NOMO-1 (cell line): Measurements from ENCODE around the gene ATP6V0C.
"Not testable (repeated sequence)": the region's sequence is repeated elsewhere in the genome, so short reads cannot be mapped to it uniquely, and the experiment has no call there.

Source experiments
- DNase-seq, 2 experiments: peaks; one replicate each; lab custom pipeline; 2025; ENCODE audit not compliant: unreplicated experiment in 2 of 2; lab: John Stamatoyannopoulos, UW

ATP6V0C gene

DNA sequence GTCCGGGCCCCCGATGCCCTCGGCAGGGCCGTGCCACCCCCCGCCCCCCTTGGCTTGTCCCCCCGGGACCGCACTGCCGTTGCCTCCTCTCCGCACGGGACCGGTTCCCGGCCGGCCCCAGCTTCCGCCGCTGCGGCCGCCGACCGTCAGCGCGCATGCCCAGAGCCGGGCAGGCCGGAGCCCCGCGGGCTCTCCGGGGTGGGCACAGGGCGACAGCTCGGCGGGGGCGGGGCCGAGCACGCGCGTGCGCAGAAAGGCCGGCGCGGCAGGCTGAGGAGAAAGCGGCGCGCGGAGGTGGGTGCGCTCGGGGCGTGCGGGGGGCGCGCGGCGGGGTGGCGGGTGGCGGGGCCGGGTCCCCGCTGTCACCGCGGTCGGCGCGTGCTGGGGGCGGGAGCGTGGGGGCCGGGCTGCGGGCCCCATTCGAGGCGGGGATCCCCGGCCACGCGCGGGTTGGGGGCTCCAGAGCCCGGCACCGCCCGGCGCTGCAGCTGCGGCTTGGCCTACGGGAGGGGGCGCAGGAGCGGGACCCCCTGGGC lies 38.8 kb upstream of the ATP6V0C start, which contains the start of gene TBC1D24:
TBC1D24 (plus strand) TSS at position 251 of the 536 bp plus-strand sequence. CDS start 21,022 bp downstream, outside the sequence.
- DNase-seq: peak; percentile 73 to 78

GRCh38 chr16:2475413-2476344 lies 38.1 kb upstream of the ATP6V0C start:
- DNase-seq: peak; percentile 21 to 28

- DNase-seq: no peak
Measured at GRCh38 chr16:2476345-2476720, 37.4 kb upstream of the ATP6V0C start.

DNA sequence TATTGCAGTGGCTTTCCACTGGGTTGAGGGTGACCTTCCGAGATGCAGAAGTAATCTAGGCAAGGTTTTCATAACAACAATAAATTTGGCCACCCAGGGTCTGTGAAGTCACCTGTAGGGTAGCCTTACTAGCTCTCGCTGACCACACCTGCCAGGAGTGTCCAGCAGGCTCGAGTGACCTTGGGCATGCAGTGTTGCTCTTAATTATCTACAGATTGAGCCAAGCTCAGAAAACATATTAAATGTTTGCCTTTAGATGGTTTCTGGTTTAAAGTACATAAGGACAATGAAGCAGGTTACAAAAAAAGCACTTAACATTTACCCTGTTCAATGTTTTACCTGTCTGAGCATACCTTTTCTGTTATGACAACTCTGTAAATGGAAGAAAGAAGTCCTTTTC lies 37.0 kb upstream of the ATP6V0C start:
- no peak for DNase-seq

GRCh38 chr16:2477327-2477726 lies 36.4 kb upstream of the ATP6V0C start:
- DNase-seq: no peak

DNA sequence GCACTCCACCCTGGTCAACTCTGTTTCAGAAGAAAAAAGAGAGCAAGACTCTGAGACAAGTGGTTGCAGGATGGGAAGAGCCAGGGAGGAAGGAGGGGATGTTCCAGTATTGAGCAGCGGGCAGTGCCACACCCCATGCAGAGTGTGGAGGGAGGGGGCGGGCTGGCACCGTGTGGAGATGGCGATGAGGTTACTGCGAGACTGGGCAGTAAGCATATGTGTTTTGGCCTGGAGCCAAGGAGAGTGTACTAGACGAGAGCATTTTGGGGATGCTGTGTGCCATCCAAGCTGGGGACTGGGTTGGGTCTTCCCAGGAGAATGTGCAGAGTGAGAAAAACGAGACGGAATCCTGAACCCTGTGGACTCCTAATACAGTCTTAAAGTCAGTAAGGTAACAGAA lies 35.5 kb upstream of the ATP6V0C start:
- no peak for DNase-seq

DNA sequence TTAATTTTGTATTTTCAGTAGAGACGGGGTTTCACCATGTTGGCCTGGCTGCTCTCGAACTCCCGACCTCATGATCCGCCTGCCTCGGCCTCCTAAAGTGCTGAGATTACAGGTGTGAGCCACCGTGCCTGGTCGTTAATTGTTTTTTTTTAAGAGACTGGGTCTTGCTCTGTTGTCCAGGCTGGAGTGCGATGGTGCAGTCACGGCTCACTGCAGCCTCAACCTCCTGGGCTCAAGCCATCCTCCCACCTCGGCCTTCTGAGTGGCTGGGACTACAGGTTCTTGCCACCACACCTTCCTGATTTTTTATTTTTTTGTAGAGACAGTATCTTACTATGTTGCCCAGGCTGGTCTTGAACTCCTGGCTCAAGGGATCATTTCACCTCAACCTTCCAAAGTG lies 33.8 kb upstream of the ATP6V0C start:
- DNase-seq: not testable (repeated sequence)

DNA sequence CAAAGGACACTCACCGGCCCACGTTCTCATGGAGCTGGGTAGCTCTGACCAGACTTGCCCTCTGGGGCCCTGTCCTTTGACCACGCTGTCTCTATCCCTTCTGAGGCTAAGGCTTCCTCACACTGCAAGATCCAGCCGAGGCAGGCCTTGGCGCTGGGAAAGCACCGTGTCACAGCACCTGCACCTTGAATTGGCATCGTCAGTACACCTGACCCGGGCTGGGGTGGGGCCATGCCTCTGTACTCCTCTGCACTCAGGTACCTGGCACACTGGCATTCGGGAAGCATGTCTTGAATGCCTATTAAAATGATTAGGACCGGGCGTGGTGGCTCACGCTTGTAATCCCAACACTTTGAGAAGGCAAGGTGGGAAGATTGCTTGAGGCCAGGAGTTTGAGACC lies 32.8 kb upstream of the ATP6V0C start:
- no peak for DNase-seq

DNA sequence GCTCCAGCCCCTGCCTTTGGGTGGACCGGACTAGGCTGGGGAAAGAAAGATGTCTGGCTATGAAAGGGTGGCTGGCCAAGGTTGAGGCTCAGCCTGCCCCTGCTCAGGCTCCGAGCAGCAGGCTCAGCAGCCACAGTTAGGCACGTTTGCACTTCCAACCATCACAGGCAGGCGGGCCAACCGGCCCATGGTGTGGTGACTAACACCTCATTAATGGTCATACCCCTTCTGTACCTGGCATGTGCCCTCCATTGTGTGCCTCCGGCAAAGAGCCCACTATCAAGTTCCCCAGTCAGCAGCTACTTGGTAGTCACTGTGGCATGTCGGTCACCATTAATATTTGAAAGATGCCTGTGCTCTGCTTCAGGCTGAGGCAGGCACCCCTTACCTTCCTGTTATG lies 32.1 kb upstream of the ATP6V0C start:
- DNase-seq: no peak

DNA sequence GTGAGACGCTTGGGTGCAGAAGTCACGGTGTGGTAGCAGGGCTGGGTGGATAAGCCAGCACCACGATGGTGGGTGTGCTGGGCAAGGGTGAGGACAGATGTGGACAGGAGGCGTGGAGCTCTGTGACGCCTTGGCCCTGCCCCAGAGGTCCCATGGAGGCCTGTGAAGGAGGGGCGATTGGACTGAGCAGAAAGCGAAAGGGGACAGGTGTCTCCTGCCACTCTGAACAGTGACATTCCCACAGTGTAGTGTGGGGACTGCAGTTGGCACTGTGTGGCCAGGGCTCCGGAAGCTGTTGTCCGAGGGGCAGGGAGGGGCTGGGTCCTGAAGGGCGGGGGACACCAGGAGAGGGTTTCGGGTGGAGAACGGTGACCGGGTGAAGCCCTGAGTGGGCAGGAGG lies 31.5 kb upstream of the ATP6V0C start:
- no peak for DNase-seq

GRCh38 chr16:2482708-2483534 lies 30.8 kb upstream of the ATP6V0C start:
- no peak for DNase-seq

- DNase-seq: no peak
Measured at GRCh38 chr16:2483939-2484897, 29.5 kb upstream of the ATP6V0C start.

- no peak for DNase-seq
Measured at GRCh38 chr16:2484898-2485508, 28.7 kb upstream of the ATP6V0C start.

- DNase-seq: no peak
Measured at GRCh38 chr16:2485811-2486507, 27.8 kb upstream of the ATP6V0C start.

DNA sequence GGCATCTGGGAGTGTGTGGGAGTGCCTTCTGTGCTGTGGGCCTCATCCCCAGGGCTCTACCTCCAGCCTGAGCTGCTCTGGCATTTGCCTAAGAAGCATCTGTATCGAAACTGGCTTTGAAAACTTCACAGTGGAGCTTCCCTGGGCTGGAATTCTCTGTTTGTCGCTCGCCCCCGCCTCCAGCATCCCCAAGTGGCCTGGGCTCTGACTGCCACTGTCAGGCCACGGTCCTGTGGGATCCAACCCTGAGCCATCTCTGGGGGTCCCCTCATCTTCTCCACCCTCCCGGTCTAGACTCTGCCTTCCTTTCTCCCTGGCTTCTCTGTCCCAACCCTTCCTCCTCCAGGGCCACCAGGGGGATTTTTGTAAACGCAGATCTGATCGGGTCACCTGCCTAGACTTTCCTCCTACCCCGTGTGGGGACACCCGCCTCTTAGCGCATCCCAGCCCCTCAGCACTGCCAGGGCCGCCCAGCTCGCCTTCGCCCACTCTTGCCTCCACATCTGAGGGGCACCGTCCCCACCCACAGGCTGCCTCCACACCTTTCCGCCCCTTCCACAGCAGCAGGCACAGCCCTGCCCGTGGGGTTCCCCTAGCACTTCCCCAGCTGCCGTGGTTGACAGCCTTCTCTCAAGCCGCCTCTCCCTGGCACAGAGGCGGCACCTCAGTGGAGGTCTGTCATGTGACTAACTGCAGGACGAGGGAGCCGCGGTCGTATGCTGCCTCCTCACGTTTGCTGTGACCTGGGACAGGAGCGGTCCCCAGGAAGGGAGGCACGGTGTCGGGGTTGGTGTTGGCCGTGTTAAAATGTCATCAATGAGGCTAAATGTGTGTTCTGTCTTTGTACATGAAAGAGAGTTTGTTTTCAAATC lies 26.9 kb upstream of the ATP6V0C start:
- no peak for DNase-seq

GRCh38 chr16:2487517-2487842 lies 26.3 kb upstream of the ATP6V0C start:
- DNase-seq: no peak

GRCh38 chr16:2487903-2488531 lies 25.7 kb upstream of the ATP6V0C start:
- DNase-seq: no peak

- no peak for DNase-seq
Measured at GRCh38 chr16:2489581-2489980, 24.2 kb upstream of the ATP6V0C start.
